ENCODE measurements around the gene RUBCN. TPM values are rescaled to one million over a fixed set of nuclear protein-coding genes. Genes with fewer than 3 reads are reported as not detected.
"Not testable (repeated sequence)": the region's sequence is repeated elsewhere in the genome, so short reads cannot be mapped to it uniquely, and the experiment has no call there.

Gene RUBCN
- total RNA-seq, 4 donors from 2014 or later = 63.6 to 168 (median 102) TPM

DNA sequence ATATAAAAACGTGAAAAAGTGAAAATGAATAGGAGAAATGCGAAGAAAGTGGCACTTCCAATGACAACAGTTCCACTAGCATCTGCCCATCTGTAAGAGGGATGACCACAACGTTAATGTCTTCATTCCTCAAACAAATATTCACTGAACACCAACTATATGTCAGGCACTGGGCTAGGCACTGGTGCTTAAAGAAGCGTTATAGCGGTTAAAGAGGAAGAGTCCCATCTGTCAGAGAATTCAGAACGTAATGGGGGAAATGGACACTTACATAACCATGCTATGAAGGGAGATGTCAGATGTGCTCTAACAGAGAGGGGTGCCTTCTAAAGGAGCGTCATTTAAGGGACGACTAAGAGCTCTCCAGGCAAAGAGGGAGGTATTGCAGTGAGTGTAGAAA lies 8.2 kb downstream of the RUBCN start:
- TF ChIP-seq POLR2A (IDR thresholded peaks at IDR 0.05) (no peak), EP300 (IDR thresholded peaks at IDR 0.05) (no peak)
- TF ChIP-seq, protein P1, sequence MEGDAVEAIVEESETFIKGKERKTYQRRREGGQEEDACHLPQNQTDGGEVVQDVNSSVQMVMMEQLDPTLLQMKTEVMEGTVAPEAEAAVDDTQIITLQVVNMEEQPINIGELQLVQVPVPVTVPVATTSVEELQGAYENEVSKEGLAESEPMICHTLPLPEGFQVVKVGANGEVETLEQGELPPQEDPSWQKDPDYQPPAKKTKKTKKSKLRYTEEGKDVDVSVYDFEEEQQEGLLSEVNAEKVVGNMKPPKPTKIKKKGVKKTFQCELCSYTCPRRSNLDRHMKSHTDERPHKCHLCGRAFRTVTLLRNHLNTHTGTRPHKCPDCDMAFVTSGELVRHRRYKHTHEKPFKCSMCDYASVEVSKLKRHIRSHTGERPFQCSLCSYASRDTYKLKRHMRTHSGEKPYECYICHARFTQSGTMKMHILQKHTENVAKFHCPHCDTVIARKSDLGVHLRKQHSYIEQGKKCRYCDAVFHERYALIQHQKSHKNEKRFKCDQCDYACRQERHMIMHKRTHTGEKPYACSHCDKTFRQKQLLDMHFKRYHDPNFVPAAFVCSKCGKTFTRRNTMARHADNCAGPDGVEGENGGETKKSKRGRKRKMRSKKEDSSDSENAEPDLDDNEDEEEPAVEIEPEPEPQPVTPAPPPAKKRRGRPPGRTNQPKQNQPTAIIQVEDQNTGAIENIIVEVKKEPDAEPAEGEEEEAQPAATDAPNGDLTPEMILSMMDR (IDR thresholded peaks at IDR 0.05) = no peak
- DNase-seq (ENCODE audit: low spot score in 2 of 2) = no peak
- Histone ChIP-seq H3K9me3 (no peaks in the 10 kb centered on the region), H3K27me3 (no peaks in the 10 kb centered on the region), H3K36me3 (peaks cover 0 to 3% (median 0%) of the 10 kb centered on the region in 3 donors), H3K4me3 (no peak overlapping the region), H3K27ac (no peak overlapping the region), H3K4me1 (peaks cover 0 to 13% (median 0%) of the 10 kb centered on the region in 4 donors)
- 76 to 88% methylated on average over 8 of the region's 8 CpGs for WGBS, 2 donors

DNA sequence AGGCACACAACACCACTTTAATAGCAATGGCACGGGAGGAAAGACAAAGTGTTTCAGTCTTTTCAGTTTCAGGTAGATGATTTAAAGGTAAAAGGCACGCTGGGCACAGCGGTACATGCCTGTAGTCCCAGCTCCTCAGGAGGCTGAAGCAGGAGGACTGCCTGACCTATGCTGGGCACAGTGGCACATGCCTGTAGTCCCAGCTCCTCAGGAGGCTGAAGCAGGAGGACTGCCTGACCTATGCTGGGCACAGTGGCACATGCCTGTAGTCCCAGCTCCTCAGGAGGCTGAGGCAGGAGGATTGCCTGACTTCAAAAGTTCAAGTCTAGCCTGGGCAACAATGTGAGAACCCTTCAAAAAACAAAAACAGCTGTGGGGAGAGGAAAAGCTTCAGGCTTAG lies 8.8 kb downstream of the RUBCN start:
- not testable (repeated sequence) for DNase-seq (ENCODE audit: low spot score in 2 of 2); H3K27ac ChIP-seq; H3K4me3 ChIP-seq; H3K9me3 ChIP-seq; H3K36me3 ChIP-seq; H3K27me3 ChIP-seq
- WGBS, 2 donors = 92 to 97% methylated on average over 3 of the region's 3 CpGs
- H3K4me1 ChIP-seq = peaks cover 0 to 10% (median 0%) of the 10 kb centered on the region in 4 donors

DNA sequence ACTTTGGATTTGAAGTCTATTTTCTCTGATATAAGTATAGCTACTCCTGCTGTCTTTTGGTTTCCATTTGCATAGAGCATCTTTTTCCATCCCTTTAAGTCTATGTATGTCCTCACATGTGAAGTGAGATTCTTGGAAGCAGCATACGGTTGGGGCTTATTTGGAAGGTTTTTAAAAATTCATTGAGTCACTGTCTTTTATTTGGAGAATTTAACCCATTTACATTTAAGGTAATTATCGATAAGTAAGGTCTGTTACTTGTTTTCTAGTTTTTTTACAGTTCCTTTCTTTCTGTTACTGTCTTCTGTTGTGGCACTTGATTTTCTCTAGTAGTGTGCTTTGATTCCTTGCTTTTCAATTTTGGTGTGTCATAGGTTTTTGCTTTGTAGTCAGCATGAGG lies 14.0 kb downstream of the RUBCN start:
- H3K9me3 ChIP-seq = peaks cover 0 to 9% (median 2%) of the 10 kb centered on the region in 4 donors
- no peak overlapping the region for H3K27ac ChIP-seq
- TF ChIP-seq, protein P1 (IDR thresholded peaks at IDR 0.05) = no peak
- no peak for TF ChIP-seq POLR2A (IDR thresholded peaks at IDR 0.05)
- 93 to 94% methylated on average over 2 of the region's 2 CpGs for WGBS, 2 donors
- H3K4me1 ChIP-seq = no peaks in the 10 kb centered on the region
- peaks cover 0 to 14% (median 0%) of the 10 kb centered on the region in 3 donors for H3K36me3 ChIP-seq
- no peak for DNase-seq (ENCODE audit: low spot score in 2 of 2)
- H3K4me3 ChIP-seq = no peak overlapping the region
- H3K27me3 ChIP-seq = no peaks in the 10 kb centered on the region

DNA sequence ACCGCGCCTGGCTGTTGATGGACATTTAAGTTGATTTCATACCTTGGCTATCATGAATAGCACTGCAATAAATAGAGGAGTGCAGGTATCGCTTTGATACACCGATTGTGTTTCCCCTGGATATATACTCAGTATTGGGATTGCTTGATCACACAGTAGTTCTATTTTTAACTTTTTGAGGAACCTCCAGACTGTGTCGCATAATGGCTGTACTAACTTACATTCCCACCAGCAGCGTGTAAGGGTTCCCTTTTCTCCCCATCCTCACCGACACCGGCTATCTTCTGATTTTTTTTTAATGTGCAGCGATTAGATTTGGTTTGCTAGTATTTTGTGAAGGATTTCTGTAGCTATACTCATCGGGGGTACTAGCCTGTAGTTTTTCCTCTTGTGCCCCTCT lies 16.0 kb downstream of the RUBCN start:
- Histone ChIP-seq H3K27me3 (no peaks in the 10 kb centered on the region), H3K4me1 (no peaks in the 10 kb centered on the region), H3K27ac (no peak overlapping the region), H3K36me3 (peaks cover 0 to 32% (median 0%) of the 10 kb centered on the region in 3 donors), H3K4me3 (no peak overlapping the region), H3K9me3 (peaks cover 0 to 9% (median 2%) of the 10 kb centered on the region in 4 donors)
- DNase-seq (ENCODE audit: low spot score in 2 of 2) = no peak
- no peak for TF ChIP-seq EP300 (IDR thresholded peaks at IDR 0.05)
- TF ChIP-seq POLR2A (IDR thresholded peaks at IDR 0.05) = no peak
- 92 to 95% methylated on average over 10 of the region's 10 CpGs for WGBS, 2 donors

DNA sequence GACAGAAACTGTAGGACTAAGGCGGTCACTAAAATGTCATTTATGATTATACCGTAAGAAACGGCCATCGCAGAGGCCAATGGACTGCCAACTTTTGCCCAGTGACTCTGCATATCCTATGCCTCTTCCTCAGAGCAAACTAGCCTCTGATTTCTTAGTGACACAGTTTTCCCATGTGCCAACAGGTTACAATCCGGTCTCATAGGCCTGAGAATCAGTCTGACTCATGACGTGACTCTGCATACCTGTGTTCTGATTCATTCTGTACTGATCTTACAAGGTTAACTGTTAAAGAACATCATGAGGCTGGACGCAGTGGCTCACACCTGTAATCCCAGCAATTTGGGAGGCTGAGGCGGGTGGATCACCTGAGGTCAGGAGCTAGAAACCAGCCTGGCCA lies 17.8 kb downstream of the RUBCN start:
- Histone ChIP-seq H3K27me3 (no peaks in the 10 kb centered on the region), H3K9me3 (peaks cover 0 to 9% (median 2%) of the 10 kb centered on the region in 4 donors), H3K4me3 (no peak overlapping the region), H3K4me1 (peaks cover 0 to 6% (median 0%) of the 10 kb centered on the region in 4 donors), H3K36me3 (peaks cover 0 to 37% (median 0%) of the 10 kb centered on the region in 3 donors), H3K27ac (no peak overlapping the region)
- TF ChIP-seq EP300 (IDR thresholded peaks at IDR 0.05) (no peak), POLR2A (IDR thresholded peaks at IDR 0.05) (no peak)
- TF ChIP-seq, protein P1 (IDR thresholded peaks at IDR 0.05) = no peak
- WGBS, 2 donors = 85 to 89% methylated on average over 8 of the region's 8 CpGs
- DNase-seq (ENCODE audit: low spot score in 2 of 2) = no peak

DNA sequence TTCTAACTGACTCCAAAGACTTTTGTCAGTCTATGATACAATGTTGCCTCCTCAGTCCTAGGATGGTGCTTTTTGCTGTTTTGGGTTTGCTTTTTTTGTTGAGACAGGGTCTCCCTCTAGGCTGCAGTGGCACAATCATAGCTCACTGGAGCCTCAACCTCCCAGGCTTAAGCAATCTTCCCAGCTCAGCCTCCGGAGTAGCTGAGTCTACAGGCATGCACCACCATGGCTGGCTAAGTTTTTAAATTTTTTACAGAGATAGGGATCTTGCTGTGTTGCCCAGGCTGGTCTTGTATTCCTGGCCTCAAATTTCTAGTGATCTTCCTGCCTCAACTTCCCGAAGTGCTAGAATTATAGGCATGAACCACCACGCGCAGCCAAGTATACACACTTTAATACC lies 22.5 kb downstream of the RUBCN start:
- no peak for DNase-seq (ENCODE audit: low spot score in 2 of 2)
- Histone ChIP-seq H3K27me3 (no peaks in the 10 kb centered on the region), H3K9me3 (no peaks in the 10 kb centered on the region), H3K27ac (peak overlapping the region in 2 of 4 donors; percentile 94 to 95), H3K4me3 (no peak overlapping the region), H3K4me1 (peaks cover 0 to 22% (median 13%) of the 10 kb centered on the region in 4 donors), H3K36me3 (peaks cover 0 to 31% (median 0%) of the 10 kb centered on the region in 3 donors)
- WGBS, 2 donors = 90 to 97% methylated on average over 4 of the region's 4 CpGs
- TF ChIP-seq, protein P1 (IDR thresholded peaks at IDR 0.05) = no peak
- TF ChIP-seq EP300 (IDR thresholded peaks at IDR 0.05) (no peak), POLR2A (IDR thresholded peaks at IDR 0.05) (no peak)

Measured in tibial nerve (tissue), 4 donors.